ENCODE data around the gene DGKQ.
A peak's percentile ranks its signal among the peaks of the same experiment; 100 is the strongest.
"Not testable (repeated sequence)": the region's sequence is repeated elsewhere in the genome, so short reads cannot be mapped to it uniquely, and the experiment has no call there.

DGKQ gene

GRCh38 chr4:999240-999863, 26.0 kb upstream of the DGKQ start:
- H3K18ac ChIP-seq (ENCODE audit: low read length); H4K12ac ChIP-seq (ENCODE audit: low read depth, low read length); H2AFZ ChIP-seq (ENCODE audit: insufficient read depth, low read length, poor library complexity); H3K36me3 ChIP-seq (ENCODE audit: control insufficient read depth in 1 of 2, insufficient read depth in 2 of 2, low read length in 2 of 2); H4K8ac ChIP-seq (ENCODE audit: low read depth, low read length); DNase-seq; H3K79me1 ChIP-seq (ENCODE audit: low read length); H3K9ac ChIP-seq (ENCODE audit: low read length); H3K4me2 ChIP-seq (ENCODE audit: low read length); H4K91ac ChIP-seq (ENCODE audit: low read depth, low read length); H3K27ac ChIP-seq (ENCODE audit: low read depth, low read length); H2BK120ac ChIP-seq (ENCODE audit: insufficient read depth, low read length, poor library complexity); H3K4me3 ChIP-seq (ENCODE audit: low read depth, low read length); H3K79me2 ChIP-seq (ENCODE audit: control insufficient read depth, insufficient read depth, low read length, poor library complexity); H2BK5ac ChIP-seq (ENCODE audit: low read depth, low read length, poor library complexity); H2BK12ac ChIP-seq (ENCODE audit: low read length); H3K4me1 ChIP-seq (ENCODE audit: control insufficient read depth in 1 of 2, insufficient read depth in 2 of 2, low read length in 2 of 2); H3K23ac ChIP-seq (ENCODE audit: low read length); H2AK5ac ChIP-seq (ENCODE audit: low read length); H3K4ac ChIP-seq (ENCODE audit: low read depth, low read length); H3K14ac ChIP-seq (ENCODE audit: low read length): not testable (repeated sequence)
- WGBS (ENCODE audit: extremely low coverage, insufficient coverage, insufficient read length) = no CpG with 5 or more reads among the region's 21 CpGs
- H3K9me3 ChIP-seq (ENCODE audit: insufficient read depth, low read depth, low read length) = peaks cover 17% of the 10 kb centered on the region
- H3K27me3 ChIP-seq (ENCODE audit: insufficient read depth, low read length) = peaks cover 60% of the 10 kb centered on the region

GRCh38 chr4:998096-998691, 24.8 kb upstream of the DGKQ start:
- Histone ChIP-seq H3K9ac (ENCODE audit: low read length) (no peak overlapping the region), H4K12ac (ENCODE audit: low read depth, low read length) (no peak overlapping the region), H3K79me1 (ENCODE audit: low read length) (no peaks in the 10 kb centered on the region), H2AK5ac (ENCODE audit: low read length) (no peak overlapping the region), H3K27ac (ENCODE audit: low read depth, low read length) (no peak overlapping the region), H3K36me3 (ENCODE audit: control insufficient read depth in 1 of 2, insufficient read depth in 2 of 2, low read length in 2 of 2) (no peaks in the 10 kb centered on the region), H3K9me3 (ENCODE audit: insufficient read depth, low read depth, low read length) (peaks cover 14% of the 10 kb centered on the region), H2BK12ac (ENCODE audit: low read length) (no peak overlapping the region), H4K91ac (ENCODE audit: low read depth, low read length) (no peak overlapping the region), H2BK5ac (ENCODE audit: low read depth, low read length, poor library complexity) (no peak overlapping the region), H3K18ac (ENCODE audit: low read length) (no peak overlapping the region), H3K4me1 (ENCODE audit: control insufficient read depth in 1 of 2, insufficient read depth in 2 of 2, low read length in 2 of 2) (peaks cover under 1 to 2% of the 10 kb centered on the region in 2 experiments), H3K4ac (ENCODE audit: low read depth, low read length) (no peak overlapping the region), H3K4me3 (ENCODE audit: low read depth, low read length) (no peak overlapping the region), H3K23ac (ENCODE audit: low read length) (no peak overlapping the region), H3K27me3 (ENCODE audit: insufficient read depth, low read length) (peaks cover 50% of the 10 kb centered on the region), H3K4me2 (ENCODE audit: low read length) (no peak overlapping the region), H3K14ac (ENCODE audit: low read length) (no peak overlapping the region), H3K79me2 (ENCODE audit: control insufficient read depth, insufficient read depth, low read length, poor library complexity) (no peaks in the 10 kb centered on the region), H2AFZ (ENCODE audit: insufficient read depth, low read length, poor library complexity) (no peak overlapping the region), H2BK120ac (ENCODE audit: insufficient read depth, low read length, poor library complexity) (no peak overlapping the region), H4K8ac (ENCODE audit: low read depth, low read length) (no peak overlapping the region)
- no CpG with 5 or more reads among the region's 12 CpGs for WGBS (ENCODE audit: extremely low coverage, insufficient coverage, insufficient read length)
- no peak for DNase-seq

GRCh38 chr4:997375-998071, 24.2 kb upstream of the DGKQ start:
- no peak overlapping the region for H2AFZ ChIP-seq (ENCODE audit: insufficient read depth, low read length, poor library complexity)
- no peak overlapping the region for H2BK12ac ChIP-seq (ENCODE audit: low read length)
- H3K18ac ChIP-seq (ENCODE audit: low read length) = no peak overlapping the region
- DNase-seq = no peak
- no peaks in the 10 kb centered on the region for H3K79me1 ChIP-seq (ENCODE audit: low read length)
- no peaks in the 10 kb centered on the region for H3K79me2 ChIP-seq (ENCODE audit: control insufficient read depth, insufficient read depth, low read length, poor library complexity)
- H3K36me3 ChIP-seq (ENCODE audit: control insufficient read depth in 1 of 2, insufficient read depth in 2 of 2, low read length in 2 of 2) = no peaks in the 10 kb centered on the region
- peaks cover 44% of the 10 kb centered on the region for H3K27me3 ChIP-seq (ENCODE audit: insufficient read depth, low read length)
- no peak overlapping the region for H3K4ac ChIP-seq (ENCODE audit: low read depth, low read length)
- H2AK5ac ChIP-seq (ENCODE audit: low read length) = no peak overlapping the region
- H3K9ac ChIP-seq (ENCODE audit: low read length) = no peak overlapping the region
- no peak overlapping the region for H3K23ac ChIP-seq (ENCODE audit: low read length)
- H3K4me1 ChIP-seq (ENCODE audit: control insufficient read depth in 1 of 2, insufficient read depth in 2 of 2, low read length in 2 of 2) = peaks cover 3 to 4% of the 10 kb centered on the region in 2 experiments
- H3K4me2 ChIP-seq (ENCODE audit: low read length) = peak overlapping the region; percentile 54
- WGBS (ENCODE audit: extremely low coverage, insufficient coverage, insufficient read length) = no CpG with 5 or more reads among the region's 68 CpGs
- no peak overlapping the region for H2BK5ac ChIP-seq (ENCODE audit: low read depth, low read length, poor library complexity)
- no peak overlapping the region for H3K27ac ChIP-seq (ENCODE audit: low read depth, low read length)
- no peak overlapping the region for H4K12ac ChIP-seq (ENCODE audit: low read depth, low read length)
- peaks cover 14% of the 10 kb centered on the region for H3K9me3 ChIP-seq (ENCODE audit: insufficient read depth, low read depth, low read length)
- H3K14ac ChIP-seq (ENCODE audit: low read length) = no peak overlapping the region
- no peak overlapping the region for H2BK120ac ChIP-seq (ENCODE audit: insufficient read depth, low read length, poor library complexity)
- H4K91ac ChIP-seq (ENCODE audit: low read depth, low read length) = no peak overlapping the region
- no peak overlapping the region for H3K4me3 ChIP-seq (ENCODE audit: low read depth, low read length)
- H4K8ac ChIP-seq (ENCODE audit: low read depth, low read length) = no peak overlapping the region

- Histone ChIP-seq H3K9ac (ENCODE audit: low read length) (no peak overlapping the region), H2BK12ac (ENCODE audit: low read length) (no peak overlapping the region), H3K36me3 (ENCODE audit: control insufficient read depth in 1 of 2, insufficient read depth in 2 of 2, low read length in 2 of 2) (no peaks in the 10 kb centered on the region), H3K79me2 (ENCODE audit: control insufficient read depth, insufficient read depth, low read length, poor library complexity) (no peaks in the 10 kb centered on the region), H3K4me3 (ENCODE audit: low read depth, low read length) (no peak overlapping the region), H3K27ac (ENCODE audit: low read depth, low read length) (no peak overlapping the region), H3K4ac (ENCODE audit: low read depth, low read length) (no peak overlapping the region), H3K79me1 (ENCODE audit: low read length) (no peaks in the 10 kb centered on the region), H3K27me3 (ENCODE audit: insufficient read depth, low read length) (peaks cover 39% of the 10 kb centered on the region), H2BK120ac (ENCODE audit: insufficient read depth, low read length, poor library complexity) (no peak overlapping the region), H3K23ac (ENCODE audit: low read length) (no peak overlapping the region), H3K4me2 (ENCODE audit: low read length) (no peak overlapping the region), H4K8ac (ENCODE audit: low read depth, low read length) (no peak overlapping the region), H3K14ac (ENCODE audit: low read length) (no peak overlapping the region), H4K91ac (ENCODE audit: low read depth, low read length) (no peak overlapping the region), H2BK5ac (ENCODE audit: low read depth, low read length, poor library complexity) (no peak overlapping the region), H3K18ac (ENCODE audit: low read length) (no peak overlapping the region), H3K9me3 (ENCODE audit: insufficient read depth, low read depth, low read length) (peaks cover 10% of the 10 kb centered on the region), H3K4me1 (ENCODE audit: control insufficient read depth in 1 of 2, insufficient read depth in 2 of 2, low read length in 2 of 2) (peaks cover 5 to 6% of the 10 kb centered on the region in 2 experiments), H2AK5ac (ENCODE audit: low read length) (no peak overlapping the region), H2AFZ (ENCODE audit: insufficient read depth, low read length, poor library complexity) (no peak overlapping the region), H4K12ac (ENCODE audit: low read depth, low read length) (no peak overlapping the region)
- WGBS (ENCODE audit: extremely low coverage, insufficient coverage, insufficient read length) = no CpG with 5 or more reads among the region's 25 CpGs
- no peak for DNase-seq
These were observed 23.6 kb upstream of the DGKQ start for GRCh38 chr4:996997-997374.

Measured in trophoblast cell (in vitro differentiated cells and primary cell).